ENCODE measurements around the gene SCAPER. TPM values are rescaled to one million over a fixed set of nuclear protein-coding genes. Genes with fewer than 3 reads are reported as not detected.

Gene SCAPER
- total RNA-seq, 1 experiment from 2014 or later, result 7.4 TPM

- H3K4me1 ChIP-seq (ENCODE audit: insufficient read depth, low read length), result no peaks in the 10 kb centered on the region
- no peak overlapping the region for H3K18ac ChIP-seq (ENCODE audit: insufficient read length, low read depth, low read length)
- no peak overlapping the region for H2BK15ac ChIP-seq (ENCODE audit: low read depth, low read length)
- no peak overlapping the region for H3K14ac ChIP-seq (ENCODE audit: insufficient read depth, low read length)
- no peak overlapping the region for H3K56ac ChIP-seq (ENCODE audit: insufficient read length, low read depth, low read length)
- no peak overlapping the region for H3K27ac ChIP-seq (ENCODE audit: insufficient read length, low read depth, low read length)
- no peaks in the 10 kb centered on the region for H3K79me1 ChIP-seq (ENCODE audit: insufficient read depth, low read depth, low read length, poor library complexity, severe bottlenecking)
- H2BK20ac ChIP-seq (ENCODE audit: low read depth, low read length, poor library complexity, severe bottlenecking), result no peak overlapping the region
- H4K91ac ChIP-seq (ENCODE audit: insufficient read length, low read depth, low read length), result no peak overlapping the region
- no peak overlapping the region for H2AK5ac ChIP-seq (ENCODE audit: insufficient read length, low read length)
- WGBS (ENCODE audit: extremely low coverage, insufficient read length, low lambda C conversion rate), result no CpG with 5 or more reads among the region's 2 CpGs
- no peak overlapping the region for H4K8ac ChIP-seq (replicated peaks; ENCODE audit: insufficient read length, low read depth, low read length)
- H3K4me2 ChIP-seq (ENCODE audit: insufficient read depth, insufficient read length, low read length), result no peak overlapping the region
- H2BK120ac ChIP-seq (ENCODE audit: low read depth, low read length, poor library complexity, severe bottlenecking), result no peak overlapping the region
- no peak overlapping the region for H3K27ac Mint-ChIP-seq
- H3K4ac ChIP-seq (ENCODE audit: low read depth, low read length), result no peak overlapping the region
- 0 out of 7 replicates have a peak, but pooled peaks cover 0 to 4% (median 0%) of the 10 kb centered on the region in 3 experiments for H3K36me3 Mint-ChIP-seq (ENCODE audit: insufficient read depth in 1 of 3, low read depth in 3 of 3)
- no peak for TF ChIP-seq CTCF (conservative IDR thresholded peaks at IDR 0.05)
- H3K4me3 Mint-ChIP-seq, result no peak overlapping the region
- H3K23me2 ChIP-seq (ENCODE audit: insufficient read length, low read depth, low read length, poor library complexity, severe bottlenecking), result no peaks in the 10 kb centered on the region
- H4K20me1 ChIP-seq (ENCODE audit: control insufficient read depth, insufficient read depth, insufficient read length), result no peaks in the 10 kb centered on the region
- no peaks in the 10 kb centered on the region for H3K4me1 Mint-ChIP-seq
- H4K5ac ChIP-seq (ENCODE audit: insufficient read length, low read depth, low read length), result no peak overlapping the region
- H3K23ac ChIP-seq (ENCODE audit: insufficient read length, low read depth, low read length), result no peak overlapping the region
- H2BK12ac ChIP-seq (ENCODE audit: insufficient read length, low read depth, low read length), result no peak overlapping the region
- H3K27me3 ChIP-seq (ENCODE audit: insufficient read depth, low read length), result no peaks in the 10 kb centered on the region
- H3K9ac ChIP-seq (ENCODE audit: extremely low read depth, insufficient read length, low read length), result no peak overlapping the region
- H3K27me3 Mint-ChIP-seq (ENCODE audit: low read depth), result no peaks in the 10 kb centered on the region; the same call in 1 of the 2 replicates
- no peak overlapping the region for H2AFZ ChIP-seq (ENCODE audit: low read length)
- no peak for DNase-seq
- H2BK5ac ChIP-seq (ENCODE audit: insufficient read length, low read length), result no peak overlapping the region
- no peaks in the 10 kb centered on the region for H3K79me2 ChIP-seq (ENCODE audit: insufficient read depth, low read length)
- H3K9me3 ChIP-seq (ENCODE audit: control insufficient read depth, low read depth, low read length), result no peaks in the 10 kb centered on the region
- H3T11ph ChIP-seq (ENCODE audit: low read length), result no peak overlapping the region
- peaks cover 0 to 3% of the 10 kb centered on the region in 2 experiments; a peak in 1 of 5 replicates for H3K9me3 Mint-ChIP-seq
Observed at GRCh38 chr15:76386178-76386577, 519.0 kb downstream of the SCAPER start.

Measured in H9 (cell line).